ENCODE measurements around the gene SLC36A3.

DNA sequence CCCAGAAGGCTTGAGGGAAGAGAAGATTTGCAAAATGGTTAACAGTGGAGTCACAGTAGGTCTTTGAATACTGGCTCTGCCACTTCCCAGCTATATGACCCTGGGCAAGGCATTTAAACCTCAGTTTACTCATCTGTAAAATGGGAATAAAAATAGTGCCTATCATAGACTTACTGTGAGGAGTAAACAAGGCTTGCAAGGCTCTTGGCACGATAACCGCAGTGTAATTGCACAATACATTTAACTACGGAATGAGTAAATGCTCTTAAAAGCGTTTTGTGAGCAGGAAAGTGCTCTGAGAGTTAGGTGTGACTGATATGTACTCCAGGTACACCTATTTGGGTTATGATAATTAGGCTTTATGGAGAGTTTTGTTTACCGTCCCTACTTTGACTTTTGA, 8.4 kb downstream of the SLC36A3 start:
- TF ChIP-seq GATA2 (IDR thresholded peaks at IDR 0.05; ENCODE audit: low read depth, low read length) (no peak), GATA3 (IDR thresholded peaks at IDR 0.05; ENCODE audit: low read depth, low read length) (no peak)
